Amniotic epithelial cell (primary cell): ENCODE results near the gene HS3ST3A1.
A peak's percentile ranks its signal among the peaks of the same experiment; 100 is the strongest.
"Not testable (repeated sequence)": the region's sequence is repeated elsewhere in the genome, so short reads cannot be mapped to it uniquely, and the experiment has no call there.

Experiments used
- DNase-seq: peaks from one replicate; pipeline ENCODE4 v3.0.0-alpha.2; 2010; ENCODE audit warnings: low read depth

The HS3ST3A1 gene

GRCh38 chr17:13538841-13539411 is 62.8 kb downstream of the HS3ST3A1 start:
- no peak for DNase-seq

- DNase-seq = no peak
Measured at GRCh38 chr17:13537871-13538643, 63.7 kb downstream of the HS3ST3A1 start.

GRCh38 chr17:13537167-13537731 is 64.5 kb downstream of the HS3ST3A1 start:
- no peak for DNase-seq

GRCh38 chr17:13534946-13535345 is 66.8 kb downstream of the HS3ST3A1 start:
- DNase-seq = no peak

- no peak for DNase-seq
Measured at GRCh38 chr17:13531721-13532120, 70.0 kb downstream of the HS3ST3A1 start.

GRCh38 chr17:13525876-13526275 is 75.9 kb downstream of the HS3ST3A1 start:
- no peak for DNase-seq

GRCh38 chr17:13523164-13523563 is 78.6 kb downstream of the HS3ST3A1 start:
- DNase-seq = no peak

- DNase-seq = no peak
Measured at GRCh38 chr17:13522749-13523148, 79.0 kb downstream of the HS3ST3A1 start.

- DNase-seq = no peak
Measured at GRCh38 chr17:13521784-13522183, 79.9 kb downstream of the HS3ST3A1 start.

- DNase-seq = peak; percentile 56
Measured at GRCh38 chr17:13520899-13521572, 80.7 kb downstream of the HS3ST3A1 start.

- peak; percentile 91 for DNase-seq
Measured at GRCh38 chr17:13518261-13519000, 83.3 kb downstream of the HS3ST3A1 start.

- peak; percentile 30 for DNase-seq
Measured at GRCh38 chr17:13513039-13513405, 88.7 kb downstream of the HS3ST3A1 start.

- DNase-seq = peak; percentile 87
Measured at GRCh38 chr17:13510062-13510461, 91.7 kb downstream of the HS3ST3A1 start.

- peak; percentile 32 for DNase-seq
Measured at GRCh38 chr17:13509527-13509926, 92.2 kb downstream of the HS3ST3A1 start.

GRCh38 chr17:13508896-13509295 is 92.8 kb downstream of the HS3ST3A1 start:
- DNase-seq = peak; percentile 27

GRCh38 chr17:13503526-13503925 is 98.2 kb downstream of the HS3ST3A1 start:
- no peak for DNase-seq

GRCh38 chr17:13502263-13502662 is 99.5 kb downstream of the HS3ST3A1 start:
- no peak for DNase-seq

GRCh38 chr17:13500947-13501346 is 100.8 kb downstream of the HS3ST3A1 start:
- DNase-seq = no peak

- no peak for DNase-seq
Measured at GRCh38 chr17:13498184-13498583, 103.5 kb downstream of the HS3ST3A1 start.

GRCh38 chr17:13496553-13497056 is 105.1 kb downstream of the HS3ST3A1 start:
- not testable (repeated sequence) for DNase-seq

- no peak for DNase-seq
Measured at GRCh38 chr17:13495423-13495822, 106.3 kb downstream of the HS3ST3A1 start.

- no peak for DNase-seq
Measured at GRCh38 chr17:13492737-13493122, 109.0 kb downstream of the HS3ST3A1 start.
